COR-L47 (cell line): ENCODE data around the gene TCTN1.
"Not testable (repeated sequence)": the region's sequence is repeated elsewhere in the genome, so short reads cannot be mapped to it uniquely, and the experiment has no call there.

Source experiments
- DNase-seq: peaks from one replicate; lab custom pipeline; 2025; lab: John Stamatoyannopoulos, UW

TCTN1 gene

DNA sequence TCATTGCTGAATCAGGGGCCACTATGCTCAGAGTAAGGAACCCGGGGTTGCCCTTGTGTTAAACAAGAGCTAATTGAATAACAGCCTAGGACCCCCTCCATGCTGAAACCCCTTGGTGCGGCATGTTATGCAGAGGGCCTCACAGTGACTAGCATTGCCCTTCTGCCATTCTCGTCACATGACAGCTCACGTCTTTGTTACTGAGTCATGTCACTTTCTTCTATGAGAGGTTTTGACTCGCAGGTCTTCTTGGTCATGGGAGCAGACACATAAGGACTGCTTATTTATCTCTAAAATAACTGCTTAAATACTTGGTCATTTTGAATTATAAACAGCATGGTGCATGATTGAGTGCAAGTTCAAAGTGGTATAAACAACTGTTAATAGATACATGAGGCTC lies 24.9 kb downstream of the TCTN1 start:
- DNase-seq = no peak

DNA sequence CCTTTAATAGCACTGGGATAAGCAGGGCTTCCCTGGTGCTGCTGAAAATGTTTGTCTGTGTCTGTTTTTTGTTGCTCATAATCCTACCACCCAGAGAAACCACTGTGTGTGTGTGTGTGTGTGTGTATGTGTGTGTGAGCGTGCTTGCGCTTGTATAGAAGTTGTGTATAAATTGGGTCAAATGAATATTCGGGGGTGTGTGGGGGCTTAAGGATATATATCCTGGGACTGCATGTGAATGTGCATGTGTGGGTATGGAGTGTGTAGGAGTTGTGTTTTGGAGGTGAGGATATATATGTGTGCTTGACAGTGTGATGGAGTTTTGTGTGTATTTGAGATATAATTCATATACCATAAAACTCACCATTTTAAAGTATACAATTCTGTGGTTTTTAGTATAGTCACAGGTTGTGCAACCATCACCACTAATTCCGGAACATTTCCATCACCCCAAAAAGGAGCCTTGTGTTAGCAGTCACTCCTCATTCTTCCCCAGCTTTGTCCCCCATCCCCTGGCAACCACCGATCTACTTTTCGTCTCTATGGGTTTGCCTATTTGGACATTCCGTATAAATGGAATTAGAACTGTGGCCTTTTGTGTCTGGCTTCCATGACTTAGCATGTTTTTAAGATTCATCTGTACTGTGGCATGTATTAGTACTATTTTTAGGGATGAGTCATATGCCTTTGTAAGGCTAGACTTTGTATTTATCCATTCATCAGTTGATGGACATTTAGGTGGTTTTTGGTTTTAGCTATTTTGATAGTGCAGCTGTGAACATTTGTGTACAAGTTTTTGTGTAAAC lies 25.6 kb downstream of the TCTN1 start:
- no peak for DNase-seq

GRCh38 chr12:110640275-110641025 lies 26.5 kb downstream of the TCTN1 start:
- DNase-seq = no peak

GRCh38 chr12:110641521-110641920 lies 27.6 kb downstream of the TCTN1 start:
- no peak for DNase-seq

GRCh38 chr12:110647631-110648040 lies 33.7 kb downstream of the TCTN1 start:
- no peak for DNase-seq

DNA sequence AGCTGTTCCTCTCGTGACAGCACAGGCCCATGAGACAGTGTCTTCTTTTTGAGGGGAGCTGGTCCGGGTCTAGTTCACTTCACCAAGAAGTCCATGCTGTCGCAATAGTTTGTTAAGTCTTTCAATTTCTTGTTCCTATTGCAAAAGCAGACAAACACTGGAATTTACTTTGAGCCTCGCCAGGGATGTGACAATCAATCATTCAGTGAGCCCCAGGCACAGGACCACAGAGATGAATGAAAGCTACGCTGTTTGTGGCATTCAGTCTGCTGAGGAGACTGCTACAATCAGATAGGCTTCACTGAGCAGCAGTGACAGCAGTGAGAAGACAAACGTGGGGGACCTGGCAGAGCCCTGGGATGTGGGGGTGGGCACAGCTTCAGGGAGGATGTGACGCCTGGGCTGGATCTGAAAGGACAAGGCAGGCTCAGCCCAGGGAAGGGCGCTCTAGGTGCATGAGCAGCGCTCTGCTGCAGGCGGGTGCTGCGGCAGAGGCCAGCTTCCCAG lies 35.5 kb downstream of the TCTN1 start:
- no peak for DNase-seq

DNA sequence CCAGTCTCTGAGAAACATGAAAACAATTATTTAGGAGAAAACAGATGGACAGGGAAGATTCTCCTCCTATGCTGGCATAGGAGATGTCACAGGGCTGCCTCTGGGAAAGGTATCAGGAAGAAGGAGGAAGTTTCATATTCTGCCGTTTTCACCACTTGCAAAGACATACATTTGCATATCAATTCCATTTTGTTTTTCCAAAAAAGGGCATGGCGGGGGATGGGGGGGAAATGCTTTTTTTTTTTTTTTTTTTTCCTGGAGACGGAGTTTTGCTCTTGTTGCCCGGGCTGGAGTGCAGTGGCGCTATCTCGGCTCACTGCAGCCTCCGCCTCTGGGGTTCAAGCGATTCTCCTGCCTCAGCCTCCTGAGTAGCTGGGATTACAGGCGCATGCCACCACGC lies 40.3 kb downstream of the TCTN1 start:
- DNase-seq = not testable (repeated sequence)

DNA sequence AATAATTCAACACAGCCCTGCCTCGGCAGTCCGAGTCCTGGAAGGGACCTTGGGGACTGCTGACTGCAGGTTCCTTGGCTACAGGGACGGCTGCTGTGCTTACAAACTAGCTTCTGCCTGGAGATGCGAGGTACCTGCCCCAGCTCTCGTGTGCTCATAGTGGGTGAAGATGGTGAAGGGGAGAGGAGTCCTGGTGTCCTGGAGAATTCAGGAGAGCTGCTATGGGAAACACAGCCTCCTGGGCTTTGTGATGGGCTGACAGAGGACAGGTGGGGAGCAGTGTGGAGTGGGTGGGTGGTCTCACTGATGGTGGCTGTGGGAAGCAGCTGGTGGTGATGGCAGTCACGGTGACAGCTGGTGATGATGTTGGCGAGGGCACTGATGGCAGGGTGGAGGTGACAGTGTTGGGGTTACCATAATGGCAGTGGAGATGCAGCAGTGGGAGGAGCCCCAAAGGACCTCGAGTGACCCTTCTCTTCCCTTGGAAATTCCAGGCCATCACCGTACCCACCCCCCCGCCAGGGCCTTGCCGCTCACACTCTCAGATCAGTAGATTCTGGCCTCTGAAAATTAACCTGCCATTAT lies 42.2 kb downstream of the TCTN1 start:
- DNase-seq = no peak

DNA sequence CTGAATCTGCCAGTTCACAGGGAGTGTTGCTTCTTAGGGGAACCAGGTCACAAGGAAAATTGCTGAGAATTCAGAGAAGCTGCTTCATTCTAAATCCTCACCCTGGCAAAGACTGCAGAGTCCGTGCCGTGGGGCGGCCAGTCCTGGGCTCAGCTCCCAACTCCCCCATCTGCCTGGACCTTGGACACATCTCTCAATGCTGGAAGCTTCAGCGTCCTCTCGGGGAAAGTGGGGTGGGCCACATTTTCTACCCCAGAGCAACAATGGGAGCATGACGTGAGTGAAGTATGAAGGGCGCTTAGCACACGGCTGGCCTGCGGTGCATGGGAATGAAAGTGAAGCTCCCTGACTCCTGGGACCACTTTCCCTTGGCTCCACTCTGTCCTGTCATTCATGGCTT lies 43.8 kb downstream of the TCTN1 start:
- no peak for DNase-seq

DNA sequence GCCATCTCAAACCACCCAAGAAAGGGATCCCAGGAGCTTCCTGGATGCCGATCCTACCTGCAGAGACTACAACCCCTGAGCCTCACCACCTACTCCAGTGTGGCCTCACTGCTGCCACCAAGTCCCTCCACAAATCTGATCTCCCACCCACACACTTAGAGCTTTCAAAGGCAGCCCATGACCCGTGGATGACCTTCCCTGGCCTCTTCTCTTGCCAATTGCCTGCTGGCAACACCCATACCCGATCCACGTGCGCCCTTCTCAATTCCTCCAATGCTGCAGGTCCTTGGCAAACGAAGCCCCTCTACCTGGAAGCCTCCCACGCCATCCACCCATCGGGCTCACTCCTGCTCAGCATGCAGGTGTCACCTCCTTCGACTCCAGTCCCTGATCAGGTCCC lies 44.3 kb downstream of the TCTN1 start:
- DNase-seq = no peak

DNA sequence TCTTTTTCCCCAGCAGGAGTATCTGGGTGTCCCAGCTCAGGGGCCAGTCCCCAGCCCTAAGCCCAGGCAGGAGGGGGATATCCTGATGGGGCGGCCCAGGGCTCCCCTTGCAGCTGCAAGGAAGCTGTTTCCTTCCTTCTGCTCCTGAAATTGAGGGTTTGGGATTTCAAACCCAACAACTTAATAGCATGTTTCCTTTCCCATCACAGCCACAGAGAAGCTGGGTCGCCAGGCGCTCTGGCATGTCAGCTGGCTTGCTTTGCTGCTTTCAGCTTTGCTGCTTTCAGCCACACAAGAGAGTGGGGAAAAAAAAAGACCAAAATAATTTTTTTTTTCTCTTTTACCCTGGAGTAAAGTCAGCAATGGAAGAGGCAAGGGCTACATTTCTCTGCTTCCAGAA lies 44.9 kb downstream of the TCTN1 start:
- no peak for DNase-seq

DNA sequence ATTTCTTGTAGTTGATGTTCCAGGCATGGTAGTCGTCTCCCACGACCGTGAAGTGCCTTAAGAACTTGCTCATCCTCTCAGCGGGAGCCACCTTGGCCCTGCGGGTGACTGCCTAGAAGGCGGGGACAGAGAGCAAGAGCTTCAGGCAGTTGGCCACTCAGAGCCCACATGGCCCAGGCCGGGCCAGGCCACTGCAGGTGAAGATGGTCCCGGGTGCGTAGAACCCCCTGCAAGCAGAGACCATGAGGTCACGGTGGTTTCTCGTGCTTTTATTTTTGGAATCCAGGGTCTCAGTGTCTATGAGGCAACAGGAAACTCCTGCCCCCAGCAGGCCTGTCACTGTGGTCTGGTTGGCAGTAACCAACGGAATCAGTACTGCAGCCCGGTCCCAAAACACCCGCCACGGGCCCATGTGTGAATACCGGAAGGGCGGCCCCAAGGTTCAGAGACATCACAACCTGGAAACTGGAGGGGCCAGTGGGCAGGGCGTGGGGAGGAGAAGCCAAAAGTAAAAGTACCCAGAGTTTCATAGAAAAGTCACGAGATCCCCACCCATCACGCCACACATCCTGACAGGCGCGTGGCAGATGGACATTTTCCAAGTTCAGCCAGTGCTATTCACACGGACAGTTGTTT lies 47.5 kb downstream of the TCTN1 start:
- no peak for DNase-seq

GRCh38 chr12:110666892-110667291 lies 53.0 kb downstream of the TCTN1 start:
- DNase-seq = no peak

GRCh38 chr12:110667671-110668070 lies 53.7 kb downstream of the TCTN1 start:
- no peak for DNase-seq

DNA sequence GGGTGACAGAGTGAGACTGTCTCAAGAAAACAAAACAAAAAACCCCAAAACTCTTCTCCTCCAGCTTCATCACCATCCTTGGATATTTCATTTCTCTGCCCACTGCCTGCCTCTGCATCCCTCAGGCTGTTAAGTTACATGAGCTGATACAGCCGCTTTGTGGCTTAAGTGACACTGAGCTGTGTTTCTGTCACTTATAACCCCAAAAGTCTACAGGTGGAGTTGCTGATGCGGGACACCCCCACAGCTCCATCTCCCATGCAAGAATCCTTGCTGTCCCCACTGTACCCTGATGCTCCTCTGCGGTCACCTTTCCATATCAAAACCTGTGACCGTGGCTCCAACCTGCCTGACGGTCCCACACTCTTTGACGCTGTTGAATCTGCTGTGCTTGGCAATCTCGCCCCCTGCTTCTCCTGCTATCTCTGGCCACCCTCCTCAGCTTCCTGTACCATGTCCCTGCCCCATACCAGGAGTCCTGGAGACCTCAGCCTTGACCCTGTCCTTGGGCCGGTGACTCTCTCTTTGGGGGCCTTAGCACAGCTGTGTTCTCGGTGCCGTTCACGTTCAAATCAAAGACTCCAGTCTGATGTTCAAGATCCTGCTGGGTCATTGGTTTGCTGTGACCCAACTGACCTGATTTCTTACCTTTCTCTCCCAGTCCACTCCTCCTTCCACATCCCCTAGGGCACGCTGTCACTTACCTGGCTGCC lies 54.7 kb downstream of the TCTN1 start:
- no peak for DNase-seq

- no peak for DNase-seq
Measured at GRCh38 chr12:110669193-110669502, 55.2 kb downstream of the TCTN1 start.

DNA sequence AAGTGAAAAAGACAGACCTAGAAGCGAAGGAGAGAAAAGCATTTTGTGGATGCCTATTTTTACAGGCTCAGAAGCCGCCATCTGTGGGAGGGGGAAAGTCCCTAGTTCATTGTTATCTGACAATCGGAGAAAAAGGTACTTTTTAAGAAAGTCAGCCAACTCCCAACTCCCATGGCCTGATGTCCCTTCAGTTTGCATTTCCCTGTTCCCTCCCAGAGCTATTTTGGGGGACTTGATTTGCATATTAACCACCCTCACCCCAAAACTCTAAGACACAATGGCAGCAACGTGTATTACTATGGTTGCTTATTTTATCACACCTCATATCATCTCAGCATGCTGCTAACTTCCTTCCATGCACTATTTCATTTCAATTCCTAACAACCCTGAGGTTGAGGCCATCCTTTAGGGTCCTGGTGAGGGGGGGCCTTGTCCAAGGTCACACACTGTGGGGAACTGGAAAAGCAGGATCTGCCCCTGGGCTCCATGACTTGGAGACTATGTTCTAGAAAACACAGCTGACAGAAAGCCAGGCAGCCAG lies 56.3 kb downstream of the TCTN1 start:
- no peak for DNase-seq

DNA sequence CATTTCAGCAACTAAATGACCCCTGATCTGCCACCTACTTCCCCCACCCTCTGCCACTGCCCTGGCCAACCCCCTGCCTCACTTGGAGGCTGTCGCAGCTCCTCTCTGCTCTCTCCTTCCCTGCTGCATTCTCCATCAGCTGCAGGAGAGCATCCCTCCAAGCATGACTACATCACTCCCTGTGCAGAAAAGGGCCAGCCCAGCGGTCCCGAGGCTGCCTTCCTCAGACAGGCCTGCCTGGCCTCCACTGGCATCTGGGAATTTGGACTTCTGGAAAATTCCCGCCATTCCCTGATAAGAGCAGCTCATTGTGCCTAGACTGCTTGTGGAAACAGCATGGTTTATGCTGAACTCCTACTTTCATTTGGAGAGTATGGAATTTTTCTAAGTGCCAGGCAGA lies 62.2 kb downstream of the TCTN1 start:
- no peak for DNase-seq

GRCh38 chr12:110677206-110677911 lies 63.4 kb downstream of the TCTN1 start:
- no peak for DNase-seq

- no peak for DNase-seq
Measured at GRCh38 chr12:110677982-110678381, 64.1 kb downstream of the TCTN1 start.

- DNase-seq = no peak
Measured at GRCh38 chr12:110679201-110679600, 65.3 kb downstream of the TCTN1 start.
